Cardiac septum (tissue), 1 donor: ENCODE data around the gene C14orf132. TPM values are rescaled to one million over a fixed set of nuclear protein-coding genes. Genes with fewer than 3 reads are reported as not detected.

Experiments used
- DNase-seq: peaks from one replicate; pipeline ENCODE4 v3.0.0-alpha.2; 2020; ENCODE audit warnings: low spot score
- intact Hi-C: fragments of 100-400 bp; cut with DNase I; formaldehyde crosslinking; loops from one replicate; pipeline ENCODE4 v1.14.0; 2022
- total RNA-seq: library from RNA; stranded (reverse); fragmentation: NEBNext Ultra II Directional; extraction: Animal tissue kit (Norgen Biotek cat#: 25700); gene quantifications from one replicate; pipeline ENCODE4 v1.2.1, GENCODE V29; 2021
- donor health status: DM: no; HTN: no; CAD: no.

Gene C14orf132
- total RNA-seq, 1 donor from 2014 or later = 18.9 TPM

DNA sequence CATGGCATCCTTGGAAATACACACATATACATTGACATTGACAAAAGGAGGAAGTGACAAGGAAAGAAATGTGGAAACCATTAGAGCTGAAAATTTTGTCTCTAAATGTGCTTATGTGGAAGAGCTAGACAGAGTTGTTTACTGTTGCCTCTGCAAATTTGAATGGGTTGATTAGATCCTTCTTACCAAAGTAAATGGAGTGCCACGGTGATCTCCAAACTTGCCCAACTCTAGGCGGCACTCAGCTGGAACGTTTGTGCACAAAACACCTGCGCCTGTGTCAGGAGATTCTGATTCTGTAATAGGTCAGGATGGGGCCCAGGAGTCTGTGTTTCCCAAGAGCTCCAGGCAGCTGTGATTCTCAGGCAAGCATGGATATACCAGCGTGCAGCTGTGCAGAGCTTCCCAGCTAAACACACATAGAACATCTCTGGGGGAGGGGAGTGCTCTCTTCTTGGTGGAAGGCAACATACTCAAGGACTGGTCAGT is 87.7 kb downstream of the C14orf132 start:
- no peak for DNase-seq
- intact Hi-C loops = no loop called here

DNA sequence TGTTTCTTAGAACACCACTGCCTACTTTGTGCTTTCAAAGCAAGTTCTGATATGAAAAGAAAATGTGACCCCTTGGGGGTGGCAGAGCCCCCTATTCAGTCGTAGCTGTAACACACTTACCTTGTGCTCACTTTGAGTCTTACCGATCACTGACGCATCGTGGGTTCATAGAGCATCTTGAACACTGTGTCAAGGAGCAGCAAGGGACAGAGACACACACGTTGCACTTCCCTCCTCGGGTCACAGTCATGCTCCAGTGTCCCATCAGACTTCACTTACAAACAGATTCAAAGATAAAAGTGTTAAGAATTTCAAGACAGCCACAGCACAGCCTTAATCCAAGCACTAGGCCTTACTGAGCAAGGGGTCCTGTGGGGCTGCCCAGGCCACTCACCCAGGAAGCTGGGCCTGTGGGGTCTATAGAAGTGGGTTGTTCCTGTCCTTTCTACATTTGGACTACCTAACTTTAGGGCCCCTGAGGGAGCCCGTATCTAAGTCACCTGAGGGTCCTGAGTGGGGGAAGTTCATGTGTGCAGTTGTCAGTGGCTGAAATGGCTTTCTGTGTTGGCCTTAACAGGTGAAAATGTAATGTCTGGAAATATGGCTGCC is 90.1 kb downstream of the C14orf132 start:
- DNase-seq = no peak
- intact Hi-C loops = no loop called here

DNA sequence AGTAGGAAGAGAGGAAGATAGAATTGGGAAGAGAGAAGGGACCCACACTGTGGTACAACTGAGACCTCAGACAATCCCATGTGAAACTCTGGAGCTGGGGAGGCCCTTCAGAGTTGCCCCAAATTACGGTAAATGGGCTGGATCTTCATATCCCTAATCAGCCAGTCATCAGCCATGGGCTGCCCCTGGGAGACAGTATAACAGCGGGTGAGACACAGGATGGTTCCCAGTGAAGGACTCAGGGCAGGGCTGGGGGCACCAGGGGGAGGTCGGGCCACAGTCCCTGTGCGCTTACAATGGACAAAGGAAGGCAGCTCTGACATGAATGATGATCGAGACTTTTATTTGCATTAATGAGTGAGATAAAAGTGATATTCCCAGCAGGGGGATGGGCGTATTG is 91.2 kb downstream of the C14orf132 start:
- intact Hi-C loops = no loop called here
- DNase-seq = no peak

DNA sequence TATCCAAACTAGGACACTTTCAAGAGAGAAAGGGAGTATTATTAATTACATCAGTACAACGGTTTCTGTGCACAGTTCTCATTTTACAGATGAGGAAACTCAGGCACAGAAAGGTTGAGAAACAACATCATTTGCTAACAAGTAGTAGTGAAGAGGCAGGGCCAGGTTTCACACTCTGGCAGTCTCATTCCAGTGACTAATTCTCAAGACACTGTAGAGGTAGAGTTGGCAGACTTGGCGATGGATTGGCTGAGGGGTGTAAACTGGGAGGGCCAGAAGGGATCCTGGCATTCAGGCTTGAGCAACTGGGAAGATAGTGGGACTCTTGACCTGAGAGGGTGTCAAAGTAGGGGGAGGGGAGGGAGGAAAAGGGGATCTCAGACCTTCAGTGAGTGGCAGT is 91.7 kb downstream of the C14orf132 start:
- DNase-seq = no peak
- intact Hi-C loops = no loop called here

DNA sequence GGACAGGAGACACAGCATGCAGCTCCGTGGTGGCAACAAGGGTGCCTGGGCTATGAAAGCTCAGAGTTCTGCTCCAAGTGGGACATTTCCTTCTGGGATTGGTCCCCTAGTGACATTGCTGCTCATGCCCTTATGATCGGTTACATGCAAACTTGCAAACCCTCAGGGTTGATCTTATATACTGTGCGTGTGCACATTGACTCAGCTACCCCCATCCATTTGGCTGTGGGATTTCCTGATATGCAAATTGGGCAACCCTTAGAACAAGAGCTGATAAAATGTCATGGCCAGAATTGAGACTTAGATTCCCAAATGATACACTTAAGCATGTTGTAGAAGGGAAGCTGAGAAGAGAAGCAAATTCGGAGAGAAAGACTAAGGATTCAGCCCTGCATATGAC is 92.7 kb downstream of the C14orf132 start:
- intact Hi-C loops = no loop called here
- DNase-seq = no peak

DNA sequence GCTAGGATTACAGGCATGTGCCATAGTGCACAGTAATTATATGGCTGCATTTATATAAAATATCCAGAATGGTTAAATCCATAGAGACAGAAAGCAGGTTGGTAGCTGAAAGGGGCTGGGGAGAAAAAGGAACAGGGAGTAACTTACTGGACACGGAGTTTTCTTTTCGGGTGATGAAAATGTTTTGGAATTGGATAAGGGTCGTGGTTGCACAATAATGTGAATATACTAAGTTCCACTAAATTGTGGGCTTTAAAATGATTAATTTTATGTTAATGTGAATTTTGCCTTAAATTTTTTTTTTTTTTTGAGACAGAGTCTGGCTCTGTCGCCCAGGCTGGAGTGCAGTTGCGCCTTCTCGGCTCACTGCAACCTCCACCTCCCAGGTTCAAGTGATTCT is 95.3 kb downstream of the C14orf132 start:
- DNase-seq = no peak
- intact Hi-C loops = no loop called here

- DNase-seq = no peak
- intact Hi-C loops = no loop called here
These were observed 96.1 kb downstream of the C14orf132 start for GRCh38 chr14:96135285-96135684.

- intact Hi-C loops = no loop called here
- DNase-seq = no peak
These were observed 97.3 kb downstream of the C14orf132 start for GRCh38 chr14:96136371-96137005.

GRCh38 chr14:96138241-96138640 is 99.1 kb downstream of the C14orf132 start:
- intact Hi-C loops = no loop called here
- DNase-seq = no peak

DNA sequence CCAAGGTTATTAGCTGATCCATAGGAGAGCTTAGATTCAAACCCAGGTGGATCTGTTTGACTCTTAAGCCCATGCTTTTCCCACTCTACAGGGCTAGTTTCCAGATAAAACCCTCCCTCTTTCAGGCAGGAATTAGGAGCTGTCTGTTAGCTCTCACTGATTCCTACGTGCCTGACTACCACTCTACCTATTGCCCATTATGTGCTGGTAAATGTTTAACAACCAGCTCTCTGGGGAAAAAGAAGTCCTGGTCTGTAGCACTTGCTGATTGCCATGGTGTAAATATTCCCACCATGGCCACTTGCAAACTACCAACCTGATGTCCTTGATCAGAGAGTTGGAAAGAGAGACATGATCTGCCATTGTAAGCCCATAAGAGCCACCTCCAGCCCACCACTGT is 100.0 kb downstream of the C14orf132 start:
- DNase-seq = no peak
- intact Hi-C loops = no loop called here

DNA sequence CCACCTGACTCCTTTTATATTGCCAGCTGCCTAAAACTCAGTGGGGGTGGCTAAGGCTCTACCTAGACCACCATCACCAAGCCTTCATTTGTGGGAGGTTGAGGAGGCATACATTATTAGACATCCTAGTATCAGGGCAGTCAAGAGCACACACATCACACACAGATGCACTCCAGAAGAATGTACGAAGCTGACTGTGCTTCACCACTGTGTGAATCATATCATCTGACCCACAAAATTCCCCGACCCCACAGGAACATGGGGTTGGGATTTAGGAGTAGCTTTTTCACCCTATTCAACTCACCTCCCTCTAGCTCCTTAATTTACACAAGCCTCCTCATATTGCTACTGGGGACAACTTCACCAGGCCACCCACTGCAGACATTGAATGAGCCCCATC is 100.7 kb downstream of the C14orf132 start:
- DNase-seq = no peak
- intact Hi-C loops = no loop called here

DNA sequence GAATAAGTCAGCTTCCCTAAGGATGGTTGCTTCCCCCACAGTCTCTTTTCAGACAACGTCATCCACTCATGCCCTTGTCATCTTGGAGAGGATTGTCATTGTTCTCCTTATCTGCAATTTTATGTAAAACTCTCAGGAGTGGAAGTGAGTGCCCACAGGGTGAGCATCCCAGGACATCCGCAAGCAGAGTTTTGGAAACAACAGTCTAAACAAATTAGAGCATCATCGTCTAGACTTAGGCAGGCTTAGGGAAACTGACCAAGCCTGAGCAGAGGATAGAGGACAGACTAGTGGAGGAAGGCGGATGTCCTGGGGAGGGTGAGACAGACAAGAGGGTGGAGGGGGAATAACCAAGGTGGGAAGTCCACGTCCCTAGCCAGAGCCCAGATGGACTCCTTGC is 101.8 kb downstream of the C14orf132 start:
- intact Hi-C loops = no loop called here
- no peak for DNase-seq

Other genes with a start within 250 kb of the C14orf132 start
- not detected for gene TUNAR, start 162.5 kb upstream of the C14orf132 start, total RNA-seq
- 0.57 TPM for gene BDKRB2, start 165.5 kb downstream of the C14orf132 start, total RNA-seq
- gene BDKRB1, start 216.8 kb downstream of the C14orf132 start, total RNA-seq = not detected